Fibroblast of the aortic adventitia (primary cell): Measurements from ENCODE around the gene SLFN11. TPM values are rescaled to one million over a fixed set of nuclear protein-coding genes. Genes with fewer than 3 reads are reported as not detected.

Experiments
- DNase-seq: peaks from one replicate; pipeline ENCODE4 v3.0.0-alpha.2; 2010; ENCODE audit warnings: low read depth
- H3K4me3 ChIP-seq: 2 replicates; pipeline ENCODE4 v1.5.1; 2011; ENCODE audit warnings: low read depth, mild to moderate bottlenecking, control low read depth, low read length, moderate library complexity
- total RNA-seq: library from RNA; depleted of rRNA; stranded (reverse); fragments of >200 nt; gene quantifications from 2 replicates; pipeline ENCODE4 v1.2.3, GENCODE V29; 2012; ENCODE audit warnings: low replicate concordance
- TF ChIP-seq, protein P1 (sequence below): IDR thresholded peaks from 2 replicates; pipeline ENCODE4 v1.5.1; 2011; ENCODE audit warnings: mild to moderate bottlenecking, low read length, control low read depth, inconsistent platforms; ENCODE audit not compliant: insufficient read depth

SLFN11 gene
- total RNA-seq, 1 donor: 99.2 TPM

- TF ChIP-seq, protein P1, sequence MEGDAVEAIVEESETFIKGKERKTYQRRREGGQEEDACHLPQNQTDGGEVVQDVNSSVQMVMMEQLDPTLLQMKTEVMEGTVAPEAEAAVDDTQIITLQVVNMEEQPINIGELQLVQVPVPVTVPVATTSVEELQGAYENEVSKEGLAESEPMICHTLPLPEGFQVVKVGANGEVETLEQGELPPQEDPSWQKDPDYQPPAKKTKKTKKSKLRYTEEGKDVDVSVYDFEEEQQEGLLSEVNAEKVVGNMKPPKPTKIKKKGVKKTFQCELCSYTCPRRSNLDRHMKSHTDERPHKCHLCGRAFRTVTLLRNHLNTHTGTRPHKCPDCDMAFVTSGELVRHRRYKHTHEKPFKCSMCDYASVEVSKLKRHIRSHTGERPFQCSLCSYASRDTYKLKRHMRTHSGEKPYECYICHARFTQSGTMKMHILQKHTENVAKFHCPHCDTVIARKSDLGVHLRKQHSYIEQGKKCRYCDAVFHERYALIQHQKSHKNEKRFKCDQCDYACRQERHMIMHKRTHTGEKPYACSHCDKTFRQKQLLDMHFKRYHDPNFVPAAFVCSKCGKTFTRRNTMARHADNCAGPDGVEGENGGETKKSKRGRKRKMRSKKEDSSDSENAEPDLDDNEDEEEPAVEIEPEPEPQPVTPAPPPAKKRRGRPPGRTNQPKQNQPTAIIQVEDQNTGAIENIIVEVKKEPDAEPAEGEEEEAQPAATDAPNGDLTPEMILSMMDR: no peak
- peak; percentile 27 for DNase-seq
- no peak overlapping the region for H3K4me3 ChIP-seq
These were observed 12.4 kb downstream of the SLFN11 start for GRCh38 chr17:35361027-35361426.

- no peak overlapping the region for H3K4me3 ChIP-seq
- no peak for DNase-seq
- TF ChIP-seq, protein P1: no peak
These were observed 14.0 kb downstream of the SLFN11 start for GRCh38 chr17:35359398-35359797.

- TF ChIP-seq, protein P1: no peak
- DNase-seq: no peak
- H3K4me3 ChIP-seq: no peak overlapping the region
These were observed 21.1 kb downstream of the SLFN11 start for GRCh38 chr17:35352284-35352683.

DNA sequence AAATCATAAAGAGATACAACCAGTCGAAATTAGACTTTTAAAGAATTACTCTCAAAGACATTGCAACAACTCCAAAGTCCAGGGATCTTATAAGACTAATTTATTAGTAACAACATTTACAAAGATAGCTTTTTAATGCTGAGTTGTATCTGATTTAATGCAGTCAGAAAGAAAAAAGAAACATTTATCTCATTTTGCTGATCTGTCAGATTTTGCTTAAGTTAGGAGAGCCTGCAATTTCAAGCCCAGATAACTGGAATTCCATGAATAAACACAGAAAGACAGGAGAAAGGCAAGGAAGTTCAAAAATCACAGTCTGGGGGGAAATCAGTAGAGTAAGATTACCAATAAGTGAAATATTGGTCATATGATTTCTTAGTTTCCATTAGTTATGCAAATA, 22.9 kb downstream of the SLFN11 start:
- TF ChIP-seq, protein P1: no peak
- H3K4me3 ChIP-seq: no peak overlapping the region
- no peak for DNase-seq

DNA sequence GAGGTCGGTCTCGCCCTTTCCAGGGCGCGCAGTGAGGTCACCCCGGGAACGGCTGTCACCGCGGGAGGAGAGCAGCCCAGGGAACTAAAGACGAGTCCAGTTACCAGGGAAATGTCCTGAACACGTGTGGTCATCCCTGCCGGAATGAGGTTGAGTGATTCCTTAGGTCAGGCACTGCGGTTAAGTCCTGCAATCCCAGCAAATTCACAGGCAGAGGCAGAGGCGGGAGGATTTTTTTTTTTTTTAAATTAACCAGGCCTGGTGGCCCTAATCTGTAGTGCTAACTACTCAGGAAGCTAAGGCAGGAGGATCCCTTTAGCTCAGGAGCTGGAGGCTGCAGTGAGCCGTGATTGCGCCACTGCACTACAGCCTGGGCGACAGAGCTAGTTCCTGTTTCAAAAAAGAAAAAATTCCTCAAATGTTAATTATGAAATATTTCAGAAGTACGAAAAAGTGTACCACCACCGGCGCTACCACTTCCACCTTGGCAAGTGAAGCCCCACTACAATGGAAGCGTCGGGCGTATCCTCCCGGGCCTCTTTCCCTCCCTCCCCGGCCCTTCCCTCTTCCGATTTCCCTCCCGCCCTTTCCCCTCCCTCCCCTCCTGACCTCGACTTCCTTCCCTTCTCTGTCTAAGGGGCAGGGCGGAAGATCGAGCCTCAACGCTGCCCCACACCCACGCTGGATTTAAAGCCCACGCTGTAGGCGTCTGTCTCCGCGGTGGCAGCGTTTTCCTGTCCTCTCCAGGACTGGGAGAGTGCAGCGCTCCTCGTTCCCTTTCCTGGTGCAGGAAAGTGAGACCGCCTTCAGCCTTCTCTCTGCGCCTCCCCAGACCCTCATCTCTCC, 27.3 kb downstream of the SLFN11 start:
- TF ChIP-seq, protein P1: no peak
- H3K4me3 ChIP-seq: peak overlapping the region; percentile 57
- peak; percentile 60 for DNase-seq

DNA sequence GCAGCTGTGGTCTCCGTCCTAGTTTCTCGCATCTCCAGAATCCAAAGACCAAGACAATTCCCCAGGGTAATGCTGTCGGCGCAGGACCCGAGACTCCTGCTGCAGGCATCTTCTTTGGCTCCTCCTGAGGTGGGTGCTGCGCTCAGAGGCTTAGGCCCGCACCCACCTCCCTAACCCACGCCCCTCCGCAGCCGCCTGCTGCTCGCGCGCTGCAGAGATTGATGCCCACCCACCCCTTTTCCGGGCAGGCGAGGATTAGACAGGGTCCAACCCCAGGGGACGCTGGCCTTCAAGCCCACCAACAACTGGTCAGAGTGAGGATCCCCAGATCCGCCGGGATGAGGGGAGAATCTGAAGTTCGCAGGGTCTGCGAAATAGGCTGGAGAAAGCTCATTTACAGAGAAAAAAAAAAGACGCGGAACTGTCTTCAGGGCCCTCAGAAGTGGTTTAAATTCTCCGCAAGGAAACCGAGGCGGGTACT, 27.9 kb downstream of the SLFN11 start:
- DNase-seq: no peak
- TF ChIP-seq, protein P1: no peak
- H3K4me3 ChIP-seq: peak overlapping the region; percentile 57
